Peyer's patch (tissue), 4 donors: ENCODE data around the gene OPN4.

ENCODE experiments used
- CTCF ChIP-seq, 6 experiments: fragments of 450-650 bp in 4 of 6; fragments of 200-600 bp in 2 of 6; sonication (generic) in 1 of 6; IDR thresholded peaks; one replicate each; pipeline ENCODE4 v1.5.1; 2017 to 2019; ENCODE audit warnings: antibody characterized with exemption in 6 of 6, mild to moderate bottlenecking in 3 of 6, moderate library complexity in 1 of 6
- POLR2A ChIP-seq, 2 donors: fragments of 450-650 bp; IDR thresholded peaks; one replicate each; pipeline ENCODE4 v1.5.1; 2017; ENCODE audit warnings: antibody characterized with exemption in 2 of 2, mild to moderate bottlenecking in 2 of 2, moderate library complexity in 2 of 2

GRCh38 chr10:86693275-86693674, 38.9 kb downstream of the OPN4 start:
- TF ChIP-seq CTCF (IDR thresholded peaks at IDR 0.05) (no peak), POLR2A (IDR thresholded peaks at IDR 0.05) (no peak)
